Activated CD4-positive, alpha-beta T cell treated with anti-CD3 and anti-CD28 coated beads, Interleukin-2, Interleukin-6, amounts not matched to agents 100 ng/mL and 50 ng/mL, durations not matched to agents 16 hours and 8 hours (primary cell): Measurements from ENCODE around the gene SLC28A2.
A peak's percentile ranks its signal among the peaks of the same experiment; 100 is the strongest.
"Not testable (repeated sequence)": the region's sequence is repeated elsewhere in the genome, so short reads cannot be mapped to it uniquely, and the experiment has no call there.

ENCODE experiments used
- DNase-seq: peaks from one replicate; pipeline ENCODE4 v3.0.0-alpha.2; 2020

Gene SLC28A2

DNA sequence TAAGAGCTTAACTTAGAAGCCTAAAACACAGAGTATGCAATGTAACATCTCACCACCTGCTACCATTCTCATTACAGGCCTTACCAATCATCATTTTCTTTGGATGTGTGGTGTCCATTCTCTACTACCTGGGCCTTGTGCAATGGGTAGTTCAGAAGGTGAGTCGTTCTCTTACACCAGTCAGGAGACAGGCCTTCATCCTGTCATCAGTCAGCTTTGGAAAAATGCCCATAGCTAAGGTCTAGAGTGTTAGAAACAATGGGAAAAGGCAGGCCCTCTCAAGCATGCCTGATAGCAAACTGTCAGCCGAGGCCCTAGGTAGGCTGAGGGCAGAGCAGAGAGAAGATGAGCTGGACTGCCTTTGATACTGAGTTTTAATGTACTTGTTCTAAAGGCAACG is 13.5 kb downstream of the SLC28A2 start:
- no peak for DNase-seq

DNA sequence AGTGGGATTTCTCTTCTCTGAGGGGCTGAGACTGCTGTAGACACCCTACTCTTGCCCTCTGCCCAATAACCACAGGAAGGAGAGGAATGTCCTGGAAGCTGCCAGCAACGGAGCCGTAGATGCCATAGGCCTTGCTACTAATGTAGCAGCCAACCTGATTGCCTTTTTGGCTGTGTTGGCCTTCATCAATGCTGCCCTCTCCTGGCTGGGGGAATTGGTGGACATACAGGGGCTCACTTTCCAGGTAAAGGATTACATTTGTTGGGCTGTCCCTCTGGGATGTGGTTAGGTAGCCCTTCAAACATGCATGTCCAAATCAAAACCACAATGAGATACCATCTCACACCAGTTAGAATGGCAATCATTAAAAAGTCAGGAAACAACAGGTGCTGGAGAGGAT is 16.1 kb downstream of the SLC28A2 start:
- DNase-seq, result peak; percentile 9

DNA sequence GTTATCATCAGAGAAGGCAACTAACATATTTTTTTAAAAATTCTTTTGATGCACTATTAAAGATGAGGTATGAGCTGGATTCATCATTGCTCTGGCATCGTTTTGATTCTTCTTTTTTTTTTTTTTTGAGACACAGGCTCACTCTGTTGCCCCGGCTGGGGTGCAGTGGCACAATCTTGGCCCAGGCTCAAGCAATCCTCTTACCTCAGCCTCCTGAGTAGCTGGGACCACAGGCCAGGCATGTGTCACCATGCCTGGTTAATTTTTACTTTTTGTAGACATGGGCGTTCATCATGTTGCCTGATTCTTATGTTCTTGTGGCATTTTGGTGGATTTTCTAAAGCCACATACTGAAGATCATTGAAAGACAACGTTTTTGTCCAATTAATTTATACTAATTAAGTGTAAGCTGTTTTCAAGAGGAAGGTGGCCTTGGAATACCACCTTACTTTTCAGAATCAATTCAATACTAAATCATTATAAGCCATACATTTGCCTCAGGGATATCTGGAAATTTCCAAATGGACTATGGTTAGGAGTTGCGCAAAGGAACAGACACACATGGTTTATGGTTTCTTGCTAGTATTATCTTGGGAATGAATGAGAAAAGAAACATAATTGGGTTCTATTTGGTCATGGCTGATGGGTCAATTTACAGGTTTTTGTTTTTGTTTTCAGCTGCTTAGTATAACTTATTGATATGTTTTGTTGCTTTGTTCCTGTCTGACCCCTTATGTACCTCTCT is 22.8 kb downstream of the SLC28A2 start:
- no peak for DNase-seq

DNA sequence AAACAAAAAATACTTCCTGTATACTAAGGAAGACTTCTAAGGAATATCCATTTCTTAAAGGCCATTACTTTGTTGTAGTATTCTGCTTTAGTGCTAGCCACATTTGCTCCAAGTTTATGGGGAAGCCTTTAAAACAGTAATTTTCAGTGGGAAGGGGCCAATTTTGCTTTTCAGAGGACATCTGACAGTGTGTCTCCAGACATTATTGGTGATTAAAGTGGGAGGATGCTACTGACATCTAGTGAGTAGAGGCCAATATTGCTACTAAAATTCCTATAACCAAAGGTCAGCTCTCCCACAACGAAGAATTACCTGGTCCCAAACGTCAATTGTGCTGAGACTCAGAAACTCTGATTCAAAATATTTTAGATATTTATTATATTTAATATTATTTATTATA is 24.8 kb downstream of the SLC28A2 start:
- peak; percentile 31 for DNase-seq

DNA sequence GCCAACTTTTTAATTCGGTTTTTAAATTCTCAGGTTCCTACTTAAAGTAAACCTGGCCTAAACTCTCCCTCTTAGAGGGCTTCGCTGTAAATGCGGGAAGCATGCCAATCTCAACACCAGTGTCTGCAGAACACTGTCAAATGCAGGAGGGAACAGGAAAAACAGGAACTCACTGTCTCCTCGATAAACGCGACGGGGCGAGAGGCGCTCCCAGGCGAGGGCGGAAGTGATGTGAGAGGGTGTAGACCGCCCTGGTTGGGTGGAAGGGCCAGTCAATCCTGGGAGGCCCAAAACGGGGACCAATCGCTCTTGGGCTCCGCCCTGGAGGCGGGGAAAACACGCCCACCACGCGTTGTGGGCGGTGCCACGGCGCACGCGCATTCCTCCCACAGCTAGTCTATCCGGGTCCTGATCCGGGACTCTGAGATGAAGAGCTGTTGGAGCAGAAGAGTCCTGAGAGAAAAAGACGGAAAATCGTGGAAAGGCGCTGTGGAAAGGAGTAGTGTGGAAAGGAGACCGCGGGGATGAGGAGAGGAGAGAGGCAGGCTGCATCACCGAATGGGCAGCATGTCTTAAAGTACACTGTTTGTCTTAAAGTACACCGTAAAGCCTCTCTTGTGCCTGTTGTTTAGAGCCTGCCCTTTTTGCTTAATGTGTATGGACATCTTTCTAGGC is 27.1 kb downstream of the SLC28A2 start:
- peak; percentile 98 for DNase-seq

DNA sequence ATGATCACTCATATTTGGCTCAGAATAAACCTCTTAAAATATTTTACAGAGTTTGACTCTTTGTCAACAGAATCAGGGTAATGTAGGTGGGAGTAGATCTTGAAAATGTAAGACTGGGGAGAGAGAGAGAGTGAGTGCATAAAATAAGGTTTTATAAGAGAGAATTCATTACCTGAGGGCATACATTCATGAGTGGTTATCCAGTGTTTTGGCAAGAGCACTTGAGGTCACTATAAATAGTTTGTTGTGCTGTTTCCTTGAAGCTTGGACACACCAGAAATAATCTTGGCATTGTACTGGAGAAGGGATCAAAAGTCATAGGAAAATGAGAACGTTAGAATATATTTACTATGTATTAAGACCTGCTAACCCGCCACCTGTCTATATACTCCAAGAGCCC is 33.4 kb downstream of the SLC28A2 start:
- no peak for DNase-seq

DNA sequence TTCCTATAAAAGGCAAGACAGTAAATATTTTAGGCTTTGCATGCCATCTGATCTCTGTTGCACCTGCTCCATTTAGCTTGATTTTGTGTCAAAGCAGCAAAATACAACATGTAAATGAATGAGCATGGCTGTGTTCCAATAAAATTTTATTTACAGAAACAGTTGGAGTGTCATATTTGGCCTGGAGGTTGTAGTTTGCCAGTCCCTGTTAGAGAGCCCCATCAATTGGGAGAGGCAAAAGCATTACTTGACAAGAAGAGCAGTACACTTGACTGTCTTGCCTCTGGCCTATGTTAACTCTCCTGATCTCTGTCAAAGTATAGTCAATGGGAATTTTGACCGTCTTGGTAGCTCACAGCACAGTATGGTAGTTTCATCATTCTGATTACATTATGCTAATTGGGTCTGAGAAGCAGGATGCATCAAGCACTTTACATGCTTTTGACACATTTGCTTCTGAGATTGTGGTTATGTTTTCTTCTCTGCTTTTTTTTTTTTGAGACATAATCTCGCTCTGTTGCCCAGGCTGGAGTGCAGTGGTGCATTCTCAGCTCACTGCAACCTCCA is 35.4 kb downstream of the SLC28A2 start:
- DNase-seq, result no peak

DNA sequence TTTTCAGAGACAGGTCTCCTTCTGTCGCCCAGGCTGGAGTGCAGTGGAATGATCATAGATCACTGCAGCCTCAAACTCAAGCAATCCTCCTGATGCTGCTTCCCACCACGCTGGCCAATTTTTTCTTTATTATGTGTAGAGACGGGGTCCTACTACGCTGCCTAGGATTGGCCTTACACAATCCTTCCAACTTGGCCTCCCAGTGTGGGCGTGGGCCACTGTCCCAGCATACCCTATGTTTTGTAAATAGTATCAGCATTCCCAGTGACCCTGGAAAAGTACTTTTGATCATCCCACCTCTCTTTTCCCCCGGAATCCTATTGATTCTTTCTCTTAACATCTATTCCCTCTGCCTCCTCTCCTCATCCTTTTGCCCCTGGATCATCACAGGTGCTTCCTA is 36.9 kb downstream of the SLC28A2 start:
- DNase-seq, result no peak

DNA sequence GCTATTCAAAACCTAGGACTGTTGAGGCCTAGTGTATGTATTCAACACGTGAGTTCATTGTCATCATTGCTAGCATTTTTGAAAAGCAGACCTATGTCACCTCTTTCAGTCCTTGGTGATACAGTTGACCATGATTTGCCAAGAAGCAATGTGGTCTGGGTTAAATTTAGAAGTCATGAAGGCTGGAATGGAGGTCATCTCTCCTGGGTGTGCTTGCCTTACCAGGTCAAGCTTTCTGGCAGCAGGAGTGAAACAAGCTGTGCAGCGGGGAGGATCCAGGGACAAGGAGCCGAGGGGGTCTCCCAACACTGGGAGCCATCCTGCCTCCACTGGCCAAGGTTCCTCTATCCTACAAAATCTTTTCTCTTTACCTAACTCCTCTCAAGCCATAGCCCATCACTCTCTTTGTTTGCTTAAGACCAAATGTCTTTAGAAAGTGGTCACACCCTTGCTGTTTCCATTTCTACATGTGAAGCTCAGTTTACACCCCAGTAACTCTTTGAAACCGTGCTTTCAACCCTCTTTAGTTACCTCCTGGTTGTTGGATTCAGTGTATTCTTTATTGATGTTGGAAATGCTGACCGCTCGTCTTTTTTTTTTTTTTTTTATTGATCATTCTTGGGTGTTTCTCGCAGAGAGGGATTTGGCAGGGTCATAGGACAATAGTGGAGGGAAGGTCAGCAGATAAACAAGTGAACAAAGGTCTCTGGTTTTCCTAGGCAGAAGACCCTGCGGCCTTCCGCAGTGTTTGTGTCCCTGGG is 40.0 kb downstream of the SLC28A2 start:
- DNase-seq, result no peak

DNA sequence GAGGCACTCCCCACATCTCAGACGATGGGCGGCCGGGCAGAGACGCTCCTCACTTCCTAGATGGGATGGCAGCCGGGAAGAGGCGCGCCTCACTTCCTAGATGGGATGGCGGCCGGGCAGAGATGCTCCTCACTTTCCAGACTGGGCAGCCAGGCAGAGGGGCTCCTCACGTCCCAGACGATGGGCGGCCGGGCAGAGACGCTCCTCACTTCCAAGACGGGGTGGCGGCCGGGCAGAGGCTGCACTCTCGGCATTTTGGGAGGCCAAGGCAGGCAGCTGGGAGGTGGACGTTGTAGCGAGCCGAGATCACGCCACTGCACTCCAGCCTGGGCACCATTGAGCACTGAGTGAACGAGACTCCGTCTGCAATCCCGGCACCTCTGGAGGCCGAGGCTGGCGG is 41.3 kb downstream of the SLC28A2 start:
- not testable (repeated sequence) for DNase-seq

DNA sequence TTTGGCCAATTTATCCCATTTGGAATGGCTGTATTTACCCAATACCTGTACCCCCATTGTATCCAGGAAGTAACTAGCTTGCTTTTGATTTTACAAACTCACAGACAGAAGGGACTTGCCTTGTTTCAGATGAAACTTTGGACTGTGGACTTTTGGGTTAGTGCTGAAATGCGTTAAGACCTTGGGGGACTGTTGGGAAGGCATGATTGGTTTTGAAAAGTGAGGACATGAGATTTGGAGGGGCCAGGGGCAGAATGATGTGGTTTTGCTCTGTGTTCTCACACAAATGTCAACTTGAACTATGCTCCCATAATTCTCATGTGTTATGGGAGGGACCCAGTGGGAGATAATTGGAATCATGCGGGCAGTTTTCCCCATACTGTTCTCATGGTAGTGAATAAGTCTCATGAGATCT is 46.9 kb downstream of the SLC28A2 start:
- DNase-seq, result not testable (repeated sequence)

DNA sequence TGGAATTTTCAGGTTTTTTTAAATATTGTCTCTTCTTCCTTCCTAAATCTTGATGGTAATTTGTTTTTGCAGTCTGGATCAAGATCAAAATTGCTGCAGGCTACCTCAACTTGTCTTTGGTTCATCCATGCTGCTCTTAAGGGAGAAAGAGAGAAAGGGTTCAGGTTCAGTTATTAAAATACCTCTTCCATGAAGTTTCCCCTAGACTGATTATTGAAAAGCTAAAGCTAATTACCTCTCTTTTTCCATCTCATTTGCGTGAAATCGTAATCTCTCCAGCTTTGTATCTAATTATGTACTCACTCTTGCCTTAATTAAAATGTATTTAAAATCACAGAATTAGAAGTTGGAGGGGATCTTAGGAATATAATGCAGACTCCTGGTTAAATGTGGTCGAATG is 52.7 kb downstream of the SLC28A2 start:
- DNase-seq, result no peak

DNA sequence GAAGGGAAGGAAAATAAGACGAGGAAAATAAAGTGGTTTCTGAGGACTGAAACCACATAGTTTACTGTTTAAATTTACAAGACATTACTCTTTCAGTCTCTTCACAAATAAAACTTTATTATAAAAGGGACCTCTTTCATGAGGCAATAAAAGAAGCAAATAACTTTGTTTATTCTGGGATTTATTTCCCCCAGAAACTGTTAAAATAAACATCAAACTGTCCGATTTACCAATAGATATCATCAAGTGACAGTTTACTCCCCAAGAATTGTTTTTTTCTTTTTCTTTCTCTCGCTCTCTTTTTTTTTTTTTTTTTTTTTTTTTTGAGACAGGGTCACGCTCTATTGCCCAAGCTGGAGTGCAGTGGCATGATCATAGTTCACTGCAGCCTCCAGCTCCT is 54.1 kb downstream of the SLC28A2 start:
- no peak for DNase-seq

DNA sequence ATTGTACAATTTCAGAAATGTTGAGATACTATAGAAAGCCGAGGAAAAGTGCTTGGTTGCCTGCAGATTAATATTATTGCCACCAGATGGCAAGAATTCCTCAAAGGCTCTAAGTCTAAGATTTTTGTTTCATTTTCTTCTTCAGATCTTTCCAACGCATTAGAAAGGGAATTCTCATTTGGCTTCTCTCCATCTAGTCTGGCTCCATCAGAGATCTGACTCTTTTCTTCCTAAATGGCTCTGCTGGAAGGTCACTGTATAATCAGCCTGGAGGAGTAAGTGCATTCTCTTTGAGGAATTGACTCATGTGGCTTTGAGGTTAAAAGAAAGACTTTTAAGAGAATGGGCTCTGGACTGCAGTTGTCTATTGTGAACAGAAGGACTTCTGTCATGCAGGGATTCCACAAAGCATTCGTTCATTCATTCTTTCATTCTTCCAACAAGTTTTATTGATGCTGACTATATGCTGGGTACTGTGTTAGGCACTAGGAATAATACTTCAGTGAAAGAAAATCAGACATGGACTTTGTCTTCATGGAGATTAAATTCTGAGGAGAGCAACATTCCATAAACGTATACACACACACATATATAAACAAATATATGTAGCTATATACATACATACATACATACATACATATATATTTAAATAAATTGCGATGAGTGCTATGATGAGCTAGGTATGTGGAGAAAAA is 55.3 kb downstream of the SLC28A2 start:
- peak; percentile 0 for DNase-seq

DNA sequence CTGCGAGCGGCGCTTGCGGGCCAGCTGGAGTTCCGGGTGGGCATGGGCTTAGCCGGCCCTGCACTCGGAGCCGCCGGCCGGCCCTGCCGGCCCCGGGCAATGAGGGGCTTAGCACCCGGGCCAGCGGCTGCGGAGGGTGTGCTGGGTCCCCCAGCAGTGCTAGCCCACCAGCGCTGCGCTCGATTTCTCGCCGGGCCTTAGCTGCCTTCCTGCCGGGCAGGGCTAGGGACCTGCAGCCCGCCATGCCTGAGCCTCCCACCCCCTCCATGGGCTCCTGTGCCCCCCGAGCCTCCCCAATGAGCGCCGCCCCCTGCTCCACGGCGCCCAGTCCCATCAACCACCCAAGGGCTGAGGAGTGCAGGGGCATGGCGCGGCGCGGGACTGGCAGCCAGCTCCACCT is 62.1 kb downstream of the SLC28A2 start:
- DNase-seq, result not testable (repeated sequence)

DNA sequence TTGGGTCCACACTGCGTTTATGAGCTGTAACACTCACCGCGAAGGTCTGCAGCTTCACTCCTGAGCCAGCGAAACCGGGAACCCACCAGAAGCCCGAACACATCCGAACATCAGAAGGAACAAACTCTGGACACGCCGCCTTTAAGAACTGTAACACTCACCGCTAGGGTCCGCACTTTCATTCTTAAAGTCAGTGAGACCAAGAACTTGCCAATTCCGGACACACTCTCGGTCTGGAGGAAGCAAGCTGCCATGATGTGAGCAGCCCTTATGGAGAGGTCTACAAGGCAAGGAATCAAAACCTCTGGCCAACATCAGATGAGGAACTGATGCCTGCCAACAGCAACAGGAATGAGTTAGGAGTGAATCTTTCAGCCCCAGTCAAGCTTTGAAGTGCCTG is 62.9 kb downstream of the SLC28A2 start:
- no peak for DNase-seq

DNA sequence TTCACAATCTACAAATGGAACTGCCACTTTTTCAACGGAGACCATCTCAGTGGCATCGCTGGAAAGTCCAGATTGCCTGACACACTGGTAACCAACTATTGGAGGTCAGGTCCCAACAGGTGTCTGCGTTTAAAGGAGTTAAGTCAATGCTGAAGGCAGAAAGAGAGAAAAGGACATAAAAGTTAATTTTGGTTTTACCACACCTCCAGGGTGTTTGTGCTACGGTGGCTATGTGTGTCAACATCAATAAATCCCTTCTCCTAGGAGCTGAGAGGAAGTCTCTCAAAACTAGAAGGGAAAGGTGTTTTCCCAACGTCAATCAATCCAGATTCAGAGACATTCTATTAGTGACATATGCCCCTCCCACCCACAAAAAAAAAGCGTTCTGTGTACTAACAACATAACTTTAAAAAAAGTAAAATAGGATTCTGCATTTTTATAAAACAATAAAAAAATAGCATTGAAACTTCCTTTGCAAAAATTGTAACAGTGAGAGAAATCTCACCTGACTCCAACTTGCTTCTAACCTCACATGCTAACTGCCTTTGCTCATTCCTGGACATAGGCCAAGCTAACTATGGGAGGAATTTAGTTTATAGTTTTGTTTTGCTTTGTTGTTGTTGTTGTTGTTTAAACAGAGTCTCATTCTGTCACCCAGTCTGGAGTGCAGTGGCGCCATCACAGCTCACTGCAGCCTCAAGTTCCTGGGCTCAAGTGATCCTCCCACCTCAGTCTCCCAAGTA is 67.6 kb downstream of the SLC28A2 start:
- DNase-seq, result no peak

DNA sequence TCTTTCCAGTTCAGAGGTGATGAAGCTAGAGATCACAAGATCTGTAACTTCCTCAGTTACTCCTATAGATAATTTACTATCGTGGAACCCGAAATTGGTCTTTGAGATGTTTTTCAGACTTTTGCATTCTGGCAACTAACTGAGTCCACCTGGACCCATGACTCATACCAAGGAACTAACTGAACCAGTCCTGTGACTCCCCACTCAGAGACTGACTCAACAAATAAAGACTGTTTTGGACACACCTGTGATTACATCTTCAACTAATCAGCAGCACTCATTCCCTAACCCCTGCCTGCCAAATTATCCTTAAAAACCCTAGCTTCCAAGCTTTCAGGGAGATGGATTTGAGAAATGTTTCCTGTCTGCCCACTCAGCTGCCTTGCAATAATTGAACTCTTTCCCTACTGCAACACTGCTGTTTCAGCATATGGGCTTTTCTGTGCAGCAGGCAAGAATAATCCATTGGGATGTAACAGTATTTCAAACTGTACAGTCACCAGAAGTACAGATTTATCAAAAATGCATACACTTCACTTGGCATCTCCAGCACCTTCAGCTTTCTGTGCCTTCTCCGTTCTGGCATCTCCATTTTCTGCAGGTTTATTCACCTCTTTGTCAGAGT is 68.7 kb downstream of the SLC28A2 start:
- DNase-seq, result no peak

DNA sequence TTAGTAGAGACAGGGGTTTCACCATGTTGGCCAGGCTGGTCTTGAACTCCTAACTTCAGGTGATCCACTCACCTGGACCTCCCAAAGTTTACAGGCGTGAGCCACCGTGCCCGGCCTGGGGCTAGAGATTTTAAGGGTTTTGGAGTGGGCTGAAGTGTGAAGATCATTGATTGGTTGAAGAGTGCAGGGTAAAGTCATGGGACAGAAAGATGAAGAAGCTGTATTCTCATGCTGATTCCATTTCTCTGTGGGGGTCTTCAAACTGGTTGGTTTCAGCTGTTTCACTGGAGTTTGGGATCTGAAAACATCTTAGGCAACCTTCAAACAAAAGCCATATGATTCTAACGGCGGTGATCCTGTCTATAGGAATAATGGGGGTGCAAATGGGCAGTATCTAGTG is 74.2 kb downstream of the SLC28A2 start:
- DNase-seq, result no peak

DNA sequence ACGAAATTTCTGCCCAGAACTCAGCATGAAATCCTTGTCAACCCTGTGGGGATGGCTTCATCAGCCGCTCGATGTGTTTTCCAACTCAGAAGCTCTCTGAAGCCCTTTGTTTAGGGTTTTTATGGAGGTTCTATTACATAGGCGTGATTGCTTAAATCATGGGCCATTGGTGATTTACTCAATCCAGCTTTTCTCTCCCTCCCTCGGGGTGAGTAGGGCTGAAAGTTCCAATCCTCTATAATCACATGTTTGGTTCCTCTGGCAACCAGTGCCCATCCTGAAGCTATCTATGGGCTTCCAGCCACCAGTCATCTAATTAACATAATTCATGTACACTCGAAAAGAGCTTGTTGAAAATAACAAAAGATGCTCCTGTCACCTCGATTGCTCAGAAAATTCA is 74.7 kb downstream of the SLC28A2 start:
- no peak for DNase-seq
